Measurements from ENCODE around the gene ZNF385A. TPM values are rescaled to one million over a fixed set of nuclear protein-coding genes. Genes with fewer than 3 reads are reported as not detected.

The ZNF385A gene
- total and polyA plus RNA-seq, 2 of the 8 experiments (the other 6 are each of a cell fraction or from before 2014, with no cell fraction given): 5.2 to 14.3 TPM

GRCh38 chr12:54413284-54414190 lies 29.0 kb upstream of the ZNF385A start:
- Histone ChIP-seq H3K56ac (replicated peaks; ENCODE audit: insufficient read length, low read depth, low read length) (no peak overlapping the region), H3K14ac (ENCODE audit: insufficient read length) (no peak overlapping the region), H2BK12ac (ENCODE audit: low read depth, low read length) (no peak overlapping the region), H3K4me1 (replicated peaks in 1 of 4; ENCODE audit: control insufficient read depth in 3 of 4, insufficient read depth in 4 of 4, low read length in 3 of 4) (peaks cover 0 to 11% (median 2%) of the 10 kb centered on the region in 4 experiments; a peak in 5 of 7 replicates), H2BK5ac (ENCODE audit: low read depth, low read length) (no peak overlapping the region), H2AFZ (ENCODE audit: low read length) (no peak overlapping the region), H3K9ac (replicated peaks in 1 of 4; ENCODE audit: extremely low read depth in 1 of 4, low read depth in 3 of 4, low read length in 3 of 4) (no peak overlapping the region), H3K27ac (ENCODE audit: low read depth, low read length) (no peak overlapping the region), H3K4me2 (ENCODE audit: insufficient read depth in 1 of 2, low read depth in 2 of 2, low read length in 2 of 2) (no peak overlapping the region), H2BK20ac (ENCODE audit: low read length) (no peak overlapping the region), H3K27me3 (replicated peaks in 1 of 4; ENCODE audit: control insufficient read depth in 3 of 4, extremely low read depth in 1 of 4, insufficient read depth in 3 of 4, low read length in 3 of 4) (peaks cover 0 to 8% (median 5%) of the 10 kb centered on the region in 4 experiments; a peak in 3 of 7 replicates), H2BK15ac (ENCODE audit: low read length) (no peak overlapping the region), H3K4me3 (ENCODE audit: extremely low read depth in 1 of 4, insufficient read depth in 2 of 4, low read depth in 3 of 4, low read length in 4 of 4) (no peak overlapping the region), H4K20me1 (replicated peaks in 1 of 2; ENCODE audit: control insufficient read depth in 1 of 2, insufficient read depth in 2 of 2, low read length in 2 of 2) (peaks cover 2% of the 10 kb centered on the region in 2 experiments), H3K23me2 (ENCODE audit: low read depth, low read length) (peaks cover 5% of the 10 kb centered on the region), H3K79me2 (ENCODE audit: control insufficient read depth in 1 of 2, insufficient read depth in 2 of 2, low read length in 2 of 2) (no peaks in the 10 kb centered on the region), H3K9me3 (ENCODE audit: insufficient read depth in 2 of 2, low read depth in 1 of 2, low read length in 1 of 2) (no peaks in the 10 kb centered on the region), H3K4ac (replicated peaks; ENCODE audit: insufficient read length, low read depth, low read length) (no peak overlapping the region), H3K23ac (ENCODE audit: insufficient read length) (no peak overlapping the region), H2AK5ac (ENCODE audit: low read depth, low read length) (no peak overlapping the region; the same call in 1 of the 2 replicates), H3K79me1 (ENCODE audit: low read depth, low read length) (peaks cover 2% of the 10 kb centered on the region; the same call in 1 of the 2 replicates), H3K36me3 (ENCODE audit: control insufficient read depth in 2 of 4, insufficient read depth in 4 of 4, low read length in 3 of 4) (no peaks in the 10 kb centered on the region; a peak in 1 of 8 replicates), H4K91ac (replicated peaks; ENCODE audit: insufficient read length, low read length) (no peak overlapping the region), H3K18ac (ENCODE audit: extremely low read depth, low read length) (no peak overlapping the region), H4K5ac (ENCODE audit: insufficient read length, low read depth, low read length) (no peak overlapping the region), H2BK120ac (replicated peaks; ENCODE audit: low read depth, low read length) (no peak overlapping the region), H4K8ac (ENCODE audit: extremely low read depth, insufficient read depth, low read length) (no peak overlapping the region)
- WGBS, 2 experiments (ENCODE audit: extremely low coverage in 1 of 2, insufficient coverage in 1 of 2, insufficient read length in 1 of 2, insufficient replicate concordance in 2 of 2, low coverage in 1 of 2, low lambda C conversion rate in 2 of 2, missing lambda C conversion rate in 1 of 2): 84% methylated on average over 9 of the region's 9 CpGs; no CpG with 5 or more reads in 1 of the 2 experiments
- DNase-seq (ENCODE audit: low read depth in 1 of 2, low spot score in 2 of 2) (no peak), FAIRE-seq (no peak)
- TF ChIP-seq TBP (IDR thresholded peaks at IDR 0.05; ENCODE audit: low read depth, low read length): no peak
- CTCF ChIA-PET (ENCODE audit: partially characterized antibody): interaction anchor here (0.6 to 12.1 kb wide), 7 partner anchors 13 to 222 kb away, joined by 3 to 271 read pairs (median 21); no protein-coding TSS in a partner anchor
- POLR2A ChIA-PET (ENCODE audit: partially characterized antibody): interaction anchor here (0.7 to 2.6 kb wide), 5 partner anchors 10 to 134 kb away, joined by 3 to 16 read pairs (median 3); partner anchors contain the start of gene CBX5
